Measurements from ENCODE around the gene ELAPOR2. TPM values are rescaled to one million over a fixed set of nuclear protein-coding genes. Genes with fewer than 3 reads are reported as not detected.
"Not testable (repeated sequence)": the region's sequence is repeated elsewhere in the genome, so short reads cannot be mapped to it uniquely, and the experiment has no call there.

Gene ELAPOR2
- total RNA-seq, 1 donor from 2014 or later = 3.6 TPM

DNA sequence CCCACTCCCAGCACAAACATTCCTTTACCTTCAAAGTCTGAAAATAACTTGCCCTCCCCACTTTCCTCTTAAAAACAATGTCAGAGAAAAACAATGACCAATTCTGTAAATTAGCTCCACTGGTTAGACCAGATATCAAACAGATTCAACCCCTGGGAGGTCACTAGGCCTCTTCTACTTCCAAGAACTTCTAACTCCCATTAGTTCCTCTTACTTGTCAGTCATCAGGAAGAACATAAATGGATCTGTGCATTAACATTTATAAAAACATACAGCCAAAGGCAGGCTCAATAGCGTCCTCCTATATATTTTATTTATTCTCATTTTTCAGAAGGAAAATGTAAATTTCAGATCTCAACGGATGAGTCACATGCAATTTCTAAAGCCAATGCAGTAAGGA, 2.2 kb downstream of the ELAPOR2 start:
- DNase-seq = no peak
- intact Hi-C loops (cut with DNase I) = loop anchor here (10.0 kb wide), 1 partner anchor 122 kb away; no protein-coding TSS in a partner anchor
- no peak for ATAC-seq (ENCODE audit: poor library complexity)

DNA sequence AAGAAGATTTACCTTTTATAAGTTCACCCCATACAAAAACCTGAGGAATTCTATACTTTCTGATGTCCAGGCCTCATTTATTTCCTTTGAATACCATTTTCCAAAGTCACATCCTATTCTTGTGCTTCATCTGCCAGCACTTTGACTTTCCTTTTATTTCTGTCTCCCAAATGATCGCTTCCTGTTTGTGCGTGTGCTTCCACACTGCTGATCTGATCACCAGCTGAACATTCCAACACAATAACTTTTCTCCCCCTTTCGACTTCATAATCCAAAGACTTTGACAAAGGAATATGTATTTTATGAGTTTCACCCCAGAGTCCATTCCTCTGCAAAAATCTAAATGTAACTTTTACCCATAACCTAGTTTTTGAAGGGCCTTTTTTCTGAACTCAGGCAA, 3.1 kb downstream of the ELAPOR2 start:
- no peak for ATAC-seq (ENCODE audit: poor library complexity)
- intact Hi-C loops (cut with DNase I) = loop anchor here (10.0 kb wide), 1 partner anchor 122 kb away; no protein-coding TSS in a partner anchor
- DNase-seq = no peak

DNA sequence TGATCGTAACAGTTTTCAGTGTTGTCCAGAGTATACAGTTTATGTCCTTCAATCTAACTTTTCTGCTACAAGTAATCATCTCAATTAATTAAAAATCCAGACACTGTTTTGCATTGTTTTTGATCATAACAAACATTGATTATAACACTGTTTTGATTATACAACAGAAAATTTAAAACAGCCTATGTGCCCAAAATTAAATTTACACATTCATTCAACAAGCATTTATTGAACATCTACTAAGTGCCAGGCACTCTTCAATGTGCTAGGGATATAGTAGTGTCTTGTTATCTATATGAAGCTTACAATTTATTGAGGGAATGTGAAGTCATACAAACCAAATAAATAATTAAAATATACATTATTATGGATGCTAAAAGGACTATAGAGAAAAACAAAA, 10.6 kb downstream of the ELAPOR2 start:
- intact Hi-C loops (cut with DNase I) = no loop called here

DNA sequence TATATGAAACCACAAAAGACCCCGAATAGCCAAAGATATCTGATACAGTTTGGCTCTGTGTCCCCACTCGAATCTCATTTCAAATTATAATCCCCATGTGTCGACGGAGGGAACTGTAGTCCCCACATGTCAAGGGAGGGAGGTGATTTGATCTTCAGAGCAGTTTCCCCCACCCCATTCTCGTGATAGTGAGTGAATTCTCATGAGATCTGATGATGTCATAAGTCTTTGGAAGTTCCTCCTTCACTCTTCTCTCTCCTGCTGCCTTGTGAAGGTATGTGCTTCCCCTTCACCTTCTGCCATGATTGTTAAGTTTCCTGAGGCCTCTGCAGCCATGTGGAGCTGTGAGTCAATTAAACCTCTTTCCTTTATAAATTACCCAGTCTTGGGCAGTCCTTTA, 13.0 kb downstream of the ELAPOR2 start:
- no peak for DNase-seq
- intact Hi-C loops (cut with DNase I) = no loop called here
- ATAC-seq (ENCODE audit: poor library complexity) = no peak

More for the DNA sequence above, 10.6 kb downstream of the ELAPOR2 start:
- no peak for DNase-seq
- ATAC-seq (ENCODE audit: poor library complexity) = no peak

DNA sequence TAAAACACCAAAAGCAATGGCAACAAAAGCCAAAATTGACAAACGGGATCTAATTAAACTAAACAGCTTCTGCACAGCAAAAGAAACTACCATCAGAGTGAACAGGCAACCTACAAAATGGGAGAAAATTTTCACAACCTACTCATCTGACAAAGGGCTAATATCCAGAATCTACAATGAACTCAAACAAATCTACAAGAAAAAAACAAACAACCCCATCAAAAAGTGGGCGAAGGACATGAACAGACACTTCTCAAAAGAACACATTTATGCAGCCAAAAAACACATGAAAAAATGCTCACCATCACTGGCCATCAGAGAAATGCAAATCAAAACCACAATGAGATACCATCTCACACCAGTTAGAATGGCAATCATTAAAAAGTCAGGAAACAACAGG, 14.7 kb downstream of the ELAPOR2 start:
- DNase-seq; ATAC-seq (ENCODE audit: poor library complexity); intact Hi-C loops (cut with DNase I): not testable (repeated sequence)

DNA sequence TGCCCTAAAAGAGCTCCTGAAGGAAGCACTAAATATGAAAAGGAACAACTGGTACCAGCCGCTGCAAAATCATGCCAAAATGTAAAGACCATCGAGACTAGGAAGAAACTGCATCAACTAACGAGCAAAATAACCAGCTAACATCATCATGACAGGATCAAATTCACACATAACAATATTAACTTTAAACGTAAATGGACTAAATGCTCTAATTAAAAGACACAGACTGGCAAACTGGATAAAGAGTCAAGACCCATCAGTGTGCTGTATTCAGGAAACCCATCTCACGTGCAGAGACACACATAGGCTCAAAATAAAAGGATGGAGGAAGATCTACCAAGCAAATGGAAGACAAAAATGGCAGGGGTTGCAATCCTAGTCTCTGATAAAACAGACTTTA, 17.9 kb downstream of the ELAPOR2 start:
- DNase-seq; ATAC-seq (ENCODE audit: poor library complexity); intact Hi-C loops (cut with DNase I): not testable (repeated sequence)

DNA sequence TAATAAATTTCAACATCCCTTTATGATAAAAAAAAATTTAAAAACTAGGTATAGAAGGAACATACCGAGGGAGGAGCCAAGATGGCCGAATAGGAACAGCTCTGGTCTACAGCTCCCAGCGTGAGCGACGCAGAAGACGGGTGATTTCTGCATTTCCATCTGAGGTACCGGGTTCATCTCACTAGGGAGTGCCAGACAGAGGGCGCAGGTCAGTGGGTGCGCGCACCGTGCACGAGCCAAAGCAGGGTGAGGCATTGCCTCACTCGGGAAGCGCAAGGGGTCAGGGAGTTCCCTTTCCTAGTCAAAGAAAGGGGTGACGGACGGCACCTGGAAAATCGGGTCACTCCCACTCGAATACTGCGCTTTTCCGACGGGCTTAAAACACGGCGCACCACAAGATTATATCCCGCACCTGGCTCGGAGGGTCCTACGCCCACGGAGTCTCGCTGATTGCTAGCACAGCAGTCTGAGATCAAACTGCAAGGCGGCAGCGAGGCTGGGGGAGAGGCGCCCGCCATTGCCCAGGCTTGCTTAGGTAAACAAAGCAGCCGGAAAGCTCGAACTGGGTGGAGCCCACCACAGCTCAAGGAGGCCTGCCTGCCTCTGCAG, 19.7 kb downstream of the ELAPOR2 start:
- ATAC-seq (ENCODE audit: poor library complexity); intact Hi-C loops (cut with DNase I); DNase-seq: not testable (repeated sequence)

DNA sequence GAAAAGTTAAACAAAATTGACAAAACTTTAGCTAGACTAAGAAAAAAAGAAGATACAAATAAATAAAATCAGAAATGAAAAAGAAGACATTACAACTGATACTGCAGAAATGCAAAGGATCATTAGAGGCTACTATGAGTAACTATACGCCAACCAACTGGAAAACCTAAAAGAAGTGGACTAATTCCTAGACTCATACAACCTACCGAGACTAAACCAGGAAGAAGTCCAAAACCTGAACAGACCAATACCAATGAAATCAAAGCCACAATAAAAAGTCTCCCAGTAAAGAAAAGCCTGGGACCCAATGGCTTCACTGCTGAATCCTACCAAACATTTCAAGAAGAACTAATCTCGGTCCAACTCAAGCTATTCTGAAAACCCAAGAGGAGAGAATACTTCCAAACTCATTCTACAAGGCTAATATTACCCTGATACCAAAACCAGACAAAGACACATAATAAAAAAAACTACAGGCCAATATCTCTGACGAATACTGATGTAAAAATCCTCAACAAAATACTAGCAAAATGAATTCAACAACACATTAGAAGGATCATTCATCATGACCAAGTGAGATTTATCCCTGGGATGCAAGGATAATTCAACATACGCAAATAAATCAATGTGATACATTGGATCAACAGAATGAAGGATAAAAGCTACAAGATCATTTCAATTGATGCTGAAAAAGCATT, 20.3 kb downstream of the ELAPOR2 start:
- ATAC-seq (ENCODE audit: poor library complexity) = no peak
- intact Hi-C loops (cut with DNase I) = no loop called here
- DNase-seq = no peak

DNA sequence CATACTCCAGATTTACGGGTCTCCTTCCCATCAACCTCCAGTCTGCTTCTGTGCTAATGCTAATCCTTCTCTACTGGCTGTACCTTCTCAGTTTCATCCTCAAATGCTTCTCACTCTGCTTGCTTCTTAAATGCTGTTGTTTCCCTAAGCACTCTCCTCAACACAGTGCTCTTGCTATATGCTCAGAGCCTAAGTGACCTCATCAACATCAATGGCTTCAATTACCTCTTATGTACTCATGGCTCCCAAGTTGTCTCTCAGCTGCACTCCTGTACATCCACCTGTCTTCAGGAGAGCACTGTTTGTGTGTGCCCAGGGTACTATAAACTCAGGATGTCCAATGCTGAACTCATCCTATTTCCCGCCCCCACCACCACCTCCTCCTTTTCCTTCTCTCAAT, 22.5 kb downstream of the ELAPOR2 start:
- DNase-seq (no peak), ATAC-seq (ENCODE audit: poor library complexity) (no peak)
- intact Hi-C loops (cut with DNase I) = no loop called here

DNA sequence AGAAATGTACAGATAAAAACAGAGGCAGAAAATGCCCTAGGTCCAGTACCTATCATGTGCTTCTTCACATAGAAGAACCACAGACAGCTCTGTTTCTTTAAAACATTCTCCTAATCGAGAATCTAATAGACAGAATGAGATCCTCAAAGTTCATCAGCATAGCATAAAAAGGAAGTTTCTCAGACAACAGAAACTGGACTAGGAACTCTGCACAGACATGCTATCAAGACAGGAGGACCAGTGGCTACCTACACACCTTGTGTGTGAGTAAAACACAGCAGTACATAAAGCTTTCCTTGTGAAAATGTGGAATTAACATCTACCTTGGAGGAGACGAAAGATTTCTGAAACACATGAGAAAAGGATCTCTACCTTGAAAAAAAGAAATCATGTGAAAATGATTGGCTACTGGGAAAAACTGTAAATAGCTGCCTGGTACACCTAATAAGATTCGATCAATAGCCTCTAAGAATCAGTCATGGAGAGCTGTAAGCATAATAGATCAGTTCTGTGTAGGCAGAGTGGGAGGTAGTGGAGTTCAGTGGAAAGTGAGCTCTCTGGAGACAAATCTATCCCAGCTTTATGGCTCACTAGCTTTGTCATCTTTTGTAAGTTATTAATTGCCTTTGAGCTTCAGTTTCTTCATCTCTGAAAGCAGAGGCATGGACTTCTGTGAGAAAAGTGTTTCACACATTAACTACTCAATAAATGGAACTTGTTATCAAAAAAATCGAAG, 26.7 kb downstream of the ELAPOR2 start:
- intact Hi-C loops (cut with DNase I) = no loop called here
- DNase-seq (no peak), ATAC-seq (ENCODE audit: poor library complexity) (no peak)

DNA sequence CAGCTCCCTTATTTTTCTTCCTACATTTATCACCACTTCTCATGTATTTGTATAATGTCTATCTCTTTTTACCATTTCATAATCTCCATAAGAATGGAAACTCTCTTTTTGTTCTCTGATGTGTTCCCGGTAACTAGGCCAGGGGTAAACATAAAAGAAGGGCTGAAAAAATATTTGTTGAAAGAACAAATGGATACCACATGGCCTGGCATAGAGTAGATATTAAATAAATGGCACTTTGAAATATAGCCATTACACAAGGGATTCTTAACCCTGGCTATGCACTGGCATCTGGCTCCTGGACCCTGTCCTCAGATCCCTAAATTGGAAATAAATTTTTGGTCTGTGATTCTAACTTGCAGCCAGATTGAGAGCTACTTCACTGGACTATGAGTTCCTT, 30.4 kb downstream of the ELAPOR2 start:
- ATAC-seq (ENCODE audit: poor library complexity) = no peak
- DNase-seq = no peak
- intact Hi-C loops (cut with DNase I) = no loop called here

DNA sequence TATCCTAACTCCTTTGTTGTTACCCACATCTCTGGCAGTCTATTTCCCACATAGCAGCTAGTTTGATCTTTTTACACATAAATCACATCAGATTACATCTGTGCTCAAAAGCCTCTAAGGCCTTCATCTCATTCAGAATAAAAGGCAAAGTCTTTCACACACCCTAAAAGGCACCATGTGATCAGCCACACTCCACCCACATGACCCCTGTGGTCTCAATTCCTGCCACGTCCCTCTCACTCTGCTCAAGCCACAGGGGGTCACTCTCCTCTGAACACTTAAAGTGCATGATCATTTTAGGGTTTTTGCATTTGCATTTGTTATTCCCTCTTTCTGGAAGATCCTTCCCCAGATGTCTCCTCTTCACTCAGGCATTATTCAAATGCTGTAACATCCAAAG, 30.8 kb downstream of the ELAPOR2 start:
- ATAC-seq (ENCODE audit: poor library complexity) (no peak), DNase-seq (no peak)
- intact Hi-C loops (cut with DNase I) = no loop called here

DNA sequence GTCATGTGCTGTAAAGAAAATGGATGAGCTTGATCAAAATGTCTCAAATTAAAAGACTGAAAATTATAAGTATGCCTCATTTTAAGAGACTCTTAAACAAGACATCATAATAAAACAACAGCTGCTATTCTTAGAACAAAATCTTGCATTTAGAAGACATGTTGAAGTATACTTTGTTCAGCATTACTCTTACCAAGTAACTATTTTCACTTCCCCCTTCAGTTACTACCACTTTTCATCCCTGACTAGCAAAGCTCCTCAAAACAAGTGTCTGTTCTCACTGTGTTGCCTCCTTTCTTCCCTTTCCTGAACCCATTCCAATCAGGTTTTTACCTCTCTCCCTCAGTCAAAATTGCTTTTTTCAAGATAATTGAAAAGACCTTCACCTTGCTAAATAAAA, 31.6 kb downstream of the ELAPOR2 start:
- DNase-seq = no peak
- intact Hi-C loops (cut with DNase I) = no loop called here
- ATAC-seq (ENCODE audit: poor library complexity) = no peak

DNA sequence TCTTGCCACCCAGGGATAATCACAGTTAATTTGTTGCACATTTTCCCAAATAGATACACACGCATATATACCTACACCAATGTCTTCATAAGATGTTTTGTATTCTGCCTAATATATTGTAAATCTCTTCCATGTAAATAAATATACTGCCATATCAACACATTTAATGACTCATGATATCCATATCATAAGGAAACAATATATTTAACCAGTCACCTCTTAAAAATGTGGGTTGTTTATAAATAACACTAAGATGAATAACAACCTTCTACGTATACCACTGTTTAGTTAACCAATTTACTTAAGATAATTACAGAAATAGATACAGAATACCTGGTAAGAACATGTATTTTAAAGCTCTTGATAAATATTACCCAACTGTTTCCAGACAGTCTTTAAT, 38.2 kb downstream of the ELAPOR2 start:
- intact Hi-C loops (cut with DNase I) = no loop called here

DNA sequence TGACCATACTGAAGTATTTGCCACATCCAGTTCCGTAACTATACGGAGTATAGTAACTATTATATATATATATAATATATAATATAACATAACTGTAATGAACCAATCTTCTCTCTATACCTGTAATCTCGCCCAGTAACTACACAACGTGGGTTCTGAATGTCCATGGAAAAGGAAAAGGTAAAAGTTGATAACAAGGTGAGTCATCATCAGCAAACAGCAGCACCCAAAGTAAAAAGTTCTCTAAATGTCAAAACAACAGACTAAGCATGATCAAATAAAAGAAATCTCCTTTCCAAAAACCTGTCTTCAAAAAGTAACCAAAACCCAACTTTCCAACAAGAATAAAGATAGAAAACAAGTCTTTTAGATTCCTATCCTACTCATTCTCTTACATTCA, 42.8 kb downstream of the ELAPOR2 start:
- no peak for ATAC-seq (ENCODE audit: poor library complexity)
- intact Hi-C loops (cut with DNase I) = no loop called here

More for the DNA sequence above, 38.2 kb downstream of the ELAPOR2 start:
- ATAC-seq (ENCODE audit: poor library complexity) (no peak), DNase-seq (no peak)

DNA sequence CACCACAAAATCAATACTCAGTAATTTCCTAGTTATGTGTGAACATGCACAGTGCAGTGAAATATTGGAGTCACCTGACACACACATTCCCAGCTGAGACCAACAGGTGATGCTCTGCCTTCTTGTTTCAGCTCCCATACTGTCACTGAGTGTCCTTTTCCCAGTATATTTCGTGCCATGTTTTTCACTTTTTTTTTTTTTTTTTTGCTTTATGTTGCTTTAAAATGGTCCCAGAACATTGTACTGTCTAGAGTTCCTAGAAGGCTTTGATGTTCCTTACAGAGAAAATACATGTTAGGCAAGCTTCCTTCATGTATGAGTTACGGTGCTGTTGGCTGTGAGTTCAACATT, 45.6 kb downstream of the ELAPOR2 start:
- ATAC-seq (ENCODE audit: poor library complexity) = no peak
- no peak for DNase-seq
- intact Hi-C loops (cut with DNase I) = no loop called here

More for the DNA sequence above, 42.8 kb downstream of the ELAPOR2 start:
- no peak for DNase-seq

DNA sequence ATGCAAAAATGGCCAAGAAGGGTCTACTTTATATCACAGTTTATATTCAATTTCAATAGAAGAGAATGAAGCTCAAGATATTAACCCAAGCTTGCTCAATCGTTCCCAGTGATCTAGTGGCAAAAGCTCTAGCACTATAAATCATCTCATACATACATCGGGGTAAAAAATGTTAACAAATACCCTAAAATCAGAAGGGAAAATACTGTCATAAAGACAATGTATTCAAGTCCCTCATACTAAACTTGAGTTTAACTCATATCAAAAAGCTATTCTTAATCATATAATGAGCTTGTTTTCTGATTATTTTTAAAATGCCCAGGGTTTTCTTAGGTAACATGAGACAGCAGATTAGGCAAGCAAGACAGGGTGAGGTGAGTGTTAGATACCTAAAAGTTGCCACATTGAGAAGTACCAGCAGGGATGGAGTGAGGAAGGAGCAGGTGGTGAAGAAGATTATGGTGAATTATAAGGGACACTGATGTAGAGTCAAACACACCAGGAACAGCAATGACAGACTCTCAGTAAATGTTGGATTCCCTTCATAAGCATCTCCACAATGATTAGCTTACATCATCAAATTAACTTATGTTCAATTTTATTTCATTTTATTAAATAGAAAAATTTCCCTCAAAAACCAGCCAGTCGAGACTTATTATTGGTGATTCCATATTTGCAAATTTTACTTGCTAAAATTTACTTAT, 46.2 kb downstream of the ELAPOR2 start:
- intact Hi-C loops (cut with DNase I) = no loop called here
- DNase-seq (no peak), ATAC-seq (ENCODE audit: poor library complexity) (no peak)

Data from Right ventricle myocardium superior (tissue), 1 donor.